Measurements from ENCODE around the gene TPPP3. TPM values are rescaled to one million over a fixed set of nuclear protein-coding genes. Genes with fewer than 3 reads are reported as not detected.

TPPP3 gene
- total and polyA plus RNA-seq, 2 donors (not counting 3 experiments of a cell fraction or from before 2014, with no cell fraction given), result 0.33 to 1.3 TPM

GRCh38 chr16:67432506-67432890 lies 39.2 kb upstream of the TPPP3 start:
- intact Hi-C loops (cut with micrococcal nuclease) (no loop called here), dilution Hi-C loops (cut with MboI; ENCODE audit: extremely low pct_ligation_motif_present, low sequenced_read_pairs) (no loop called here)
- POLR2A ChIA-PET, result interaction anchor here (0.7 kb wide), 1 partner anchor 498 kb away, joined by 3 read pairs; no protein-coding TSS in a partner anchor
- H2AFZ ChIP-seq (ENCODE audit: low read depth, low read length), result no peak overlapping the region
- H3K79me2 ChIP-seq (ENCODE audit: control insufficient read depth, insufficient read depth, low read length), result no peaks in the 10 kb centered on the region
- H3K4me3 ChIP-seq (replicated peaks in 1 of 3; ENCODE audit: insufficient read depth in 1 of 3, low read depth in 1 of 3, low read length in 3 of 3), result no peak overlapping the region
- no peaks in the 10 kb centered on the region for H3K9me3 ChIP-seq (replicated peaks; ENCODE audit: control insufficient read depth, insufficient read depth, low read length)
- no peak for DNase-seq (ENCODE audit: low read depth, low spot score)
- H3K27ac ChIP-seq (ENCODE audit: insufficient read depth, low read depth, low read length), result no peak overlapping the region
- H3K9me1 ChIP-seq (replicated peaks; ENCODE audit: control insufficient read depth, extremely low read depth, insufficient read depth, low read length), result no peaks in the 10 kb centered on the region
- peaks cover 0 to 2% of the 10 kb centered on the region in 2 experiments for H3K36me3 ChIP-seq (ENCODE audit: control insufficient read depth in 2 of 2, extremely low read depth in 1 of 2, insufficient read depth in 2 of 2, low read length in 2 of 2)
- H3K4me1 ChIP-seq (ENCODE audit: control insufficient read depth, extremely low read depth, insufficient read depth, low read length), result peaks cover 8% of the 10 kb centered on the region
- no peak for FAIRE-seq
- no peak overlapping the region for H3K9ac ChIP-seq (replicated peaks; ENCODE audit: extremely low read depth, insufficient read depth, low read length)
- no peaks in the 10 kb centered on the region for H4K20me1 ChIP-seq (replicated peaks; ENCODE audit: control insufficient read depth, extremely low read depth, insufficient read depth, low read length)
- BruUV-seq (replicated peaks), result no TSS peak
- H3K27me3 ChIP-seq (ENCODE audit: control insufficient read depth in 2 of 2, insufficient read depth in 2 of 2, low read length in 2 of 2), result peaks cover 16 to 17% of the 10 kb centered on the region in 2 experiments
- no peak for TF ChIP-seq EZH2 (IDR thresholded peaks at IDR 0.05; ENCODE audit: borderline replicate concordance, low read depth, low read length, severe bottlenecking)
- TF ChIP-seq POLR2A (IDR thresholded peaks at IDR 0.05; ENCODE audit: low read depth, low read length), result no peak
- no peak for TF ChIP-seq POLR2AphosphoS5 (IDR thresholded peaks at IDR 0.05; ENCODE audit: insufficient read depth, low read depth, low read length)
- no peak for TF ChIP-seq CTCF (IDR thresholded peaks at IDR 0.05; ENCODE audit: extremely low read depth in 1 of 2, insufficient read depth in 1 of 2, low read depth in 1 of 2, low read length in 2 of 2)
- no peak for TF ChIP-seq GATA2 (IDR thresholded peaks at IDR 0.05; ENCODE audit: insufficient read depth, insufficient read length, low read depth, low read length)
- TF ChIP-seq MAX (IDR thresholded peaks at IDR 0.05; ENCODE audit: insufficient read depth, insufficient read length), result no peak
- TF ChIP-seq FOS (IDR thresholded peaks at IDR 0.05; ENCODE audit: borderline replicate concordance, insufficient read depth, low read length), result no peak
- no peak for TF ChIP-seq MYC (IDR thresholded peaks at IDR 0.05; ENCODE audit: low read depth, low read length)
- no peak for TF ChIP-seq JUN (IDR thresholded peaks at IDR 0.05; ENCODE audit: borderline replicate concordance, insufficient read depth, insufficient read length, low read depth)
- H3K4me2 ChIP-seq (ENCODE audit: insufficient read depth, low read length), result no peak overlapping the region
- CTCF ChIA-PET, result interaction anchor here (1.9 to 3.7 kb wide), 3 partner anchors 12 to 172 kb away, joined by 8 to 25 read pairs (median 24); no protein-coding TSS in a partner anchor

All from endothelial cell of umbilical vein (primary cell).